ENCODE results near the gene PLEKHB1. TPM values are rescaled to one million over a fixed set of nuclear protein-coding genes. Genes with fewer than 3 reads are reported as not detected.

Gene PLEKHB1
- total RNA-seq, 2 experiments from 2014 or later: 11.4 to 12.8 TPM

GRCh38 chr11:73710964-73711363, 64.6 kb downstream of the PLEKHB1 start:
- H3K4me1 Mint-ChIP-seq (ENCODE audit: low read depth): peaks cover under 1% of the 10 kb centered on the region
- peaks cover 5% of the 10 kb centered on the region for H3K36me3 Mint-ChIP-seq (ENCODE audit: low read depth)
- no peak overlapping the region for H3K27ac Mint-ChIP-seq
- no peak for DNase-seq
- H3K9me3 Mint-ChIP-seq: no peaks in the 10 kb centered on the region
- intact Hi-C loops (cut with micrococcal nuclease): no loop called here
- CTCF ChIA-PET: interaction anchor here (0.5 kb wide), 1 partner anchor 112 kb away, joined by 5 read pairs; no protein-coding TSS in a partner anchor
- H3K4me3 Mint-ChIP-seq: no peak overlapping the region
- H3K27me3 Mint-ChIP-seq (ENCODE audit: low read depth): no peaks in the 10 kb centered on the region

Other genes with a start within 250 kb of the PLEKHB1 start
- 10 to 100 TPM; 11.9 to 13.0 TPM for gene FAM168A, start 48.5 kb upstream of the PLEKHB1 start, total RNA-seq
- gene RAB6A, start 114.5 kb downstream of the PLEKHB1 start, total RNA-seq: 10 to 100 TPM; 36.7 to 41.2 TPM
- gene MRPL48, start 141.3 kb downstream of the PLEKHB1 start, total RNA-seq: 10 to 100 TPM; 49.2 to 53.5 TPM
- gene COA4, start 230.3 kb downstream of the PLEKHB1 start, total RNA-seq: 10 to 100 TPM; 87.8 to 94.2 TPM
- 10 to 100 TPM; 29.7 to 30.4 TPM for gene PAAF1, start 230.4 kb downstream of the PLEKHB1 start, total RNA-seq

Measured in activated naive CD4-positive, alpha-beta T cell treated with anti-CD3 and anti-CD28 coated beads for 36 hours (primary cell).